Measurements from ENCODE around the gene NLRC3.

NLRC3 gene

GRCh38 chr16:3542601-3543373, 34.4 kb downstream of the NLRC3 start:
- DNase-seq = no peak

GRCh38 chr16:3541527-3542155, 35.6 kb downstream of the NLRC3 start:
- no peak for DNase-seq

GRCh38 chr16:3538222-3538621, 39.0 kb downstream of the NLRC3 start:
- no peak for DNase-seq

GRCh38 chr16:3536851-3537250, 40.4 kb downstream of the NLRC3 start:
- no peak for DNase-seq

- DNase-seq = peak; percentile 81
Measured at GRCh38 chr16:3536271-3536731, 40.9 kb downstream of the NLRC3 start.

GRCh38 chr16:3534126-3534525, 43.1 kb downstream of the NLRC3 start:
- no peak for DNase-seq

- DNase-seq = no peak
Measured at GRCh38 chr16:3532741-3533140, 44.5 kb downstream of the NLRC3 start.

GRCh38 chr16:3530371-3530914, 46.8 kb downstream of the NLRC3 start:
- DNase-seq = no peak

GRCh38 chr16:3529175-3529574, 48.0 kb downstream of the NLRC3 start:
- no peak for DNase-seq

- DNase-seq = no peak
Measured at GRCh38 chr16:3528406-3528805, 48.8 kb downstream of the NLRC3 start.

GRCh38 chr16:3527216-3527829, 49.9 kb downstream of the NLRC3 start:
- DNase-seq = peak; percentile 40

GRCh38 chr16:3525951-3526350, 51.3 kb downstream of the NLRC3 start:
- no peak for DNase-seq

GRCh38 chr16:3523281-3523680, 53.9 kb downstream of the NLRC3 start:
- no peak for DNase-seq

- DNase-seq = no peak
Measured at GRCh38 chr16:3520841-3521240, 56.4 kb downstream of the NLRC3 start.

- peak; percentile 94 for DNase-seq
Measured at GRCh38 chr16:3520413-3520812, 56.8 kb downstream of the NLRC3 start.

GRCh38 chr16:3519581-3519980, 57.6 kb downstream of the NLRC3 start:
- DNase-seq = no peak

- DNase-seq = no peak
Measured at GRCh38 chr16:3518986-3519348, 58.2 kb downstream of the NLRC3 start.

GRCh38 chr16:3518292-3518985, 58.8 kb downstream of the NLRC3 start:
- DNase-seq = no peak

GRCh38 chr16:3515897-3516296, 61.3 kb downstream of the NLRC3 start:
- DNase-seq = no peak

- DNase-seq = peak; percentile 57
Measured at GRCh38 chr16:3514621-3515020, 62.6 kb downstream of the NLRC3 start.

GRCh38 chr16:3513892-3514583, 63.2 kb downstream of the NLRC3 start:
- DNase-seq = no peak
